GM12864 (cell line): ENCODE results near the gene RHBDL2.
A peak's percentile ranks its signal among the peaks of the same experiment; 100 is the strongest.
"Not testable (repeated sequence)": the region's sequence is repeated elsewhere in the genome, so short reads cannot be mapped to it uniquely, and the experiment has no call there.

Experiments
- DNase-seq: peaks from one replicate; pipeline ENCODE4 v3.0.0-alpha.2; 2011; ENCODE audit warnings: low read depth
- H3K4me3 ChIP-seq: 2 replicates; pipeline ENCODE4 v1.5.1; 2011; ENCODE audit warnings: mild to moderate bottlenecking, low read depth, low read length, control low read depth
- TF ChIP-seq, protein P1 (sequence below): IDR thresholded peaks from 2 replicates; pipeline ENCODE4 v1.5.1; 2011; ENCODE audit warnings: low read depth, mild to moderate bottlenecking, moderate library complexity, low read length, control low read depth, inconsistent platforms; ENCODE audit errors: missing control alignments

RHBDL2 gene, protein sequence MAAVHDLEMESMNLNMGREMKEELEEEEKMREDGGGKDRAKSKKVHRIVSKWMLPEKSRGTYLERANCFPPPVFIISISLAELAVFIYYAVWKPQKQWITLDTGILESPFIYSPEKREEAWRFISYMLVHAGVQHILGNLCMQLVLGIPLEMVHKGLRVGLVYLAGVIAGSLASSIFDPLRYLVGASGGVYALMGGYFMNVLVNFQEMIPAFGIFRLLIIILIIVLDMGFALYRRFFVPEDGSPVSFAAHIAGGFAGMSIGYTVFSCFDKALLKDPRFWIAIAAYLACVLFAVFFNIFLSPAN

DNA sequence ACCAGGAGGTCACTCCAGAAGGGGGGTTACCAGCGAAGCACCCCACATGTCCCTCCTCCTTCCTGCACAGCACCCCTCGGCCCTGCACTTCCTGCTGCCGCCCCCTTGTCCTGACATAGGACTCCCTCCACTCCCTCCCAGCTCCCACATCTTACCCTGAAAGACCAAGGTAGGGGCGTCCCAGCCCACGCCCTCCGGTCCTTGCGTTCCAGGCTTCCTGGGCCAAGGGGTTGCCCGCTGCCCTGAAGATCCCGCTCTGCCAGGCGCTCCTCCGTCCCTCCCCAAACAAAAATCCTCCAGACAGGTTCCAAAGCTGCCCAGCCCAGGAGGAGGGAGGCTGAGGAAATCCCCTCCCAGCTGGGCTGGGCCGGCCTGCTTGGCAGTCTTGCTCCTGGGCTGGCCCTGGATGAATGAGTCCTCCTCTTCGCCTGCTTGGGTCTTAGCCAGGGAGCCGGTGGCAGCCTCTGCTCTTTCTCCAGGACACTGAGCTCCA, at the start of gene RHBDL2:
RHBDL2 (minus strand) TSS at position 304 of the 493 bp plus-strand sequence. CDS start 22,618 bp downstream, outside the sequence.
- DNase-seq, result no peak
- no peak within 1 kb of the TSS for H3K4me3 ChIP-seq
- TF ChIP-seq, protein P1, sequence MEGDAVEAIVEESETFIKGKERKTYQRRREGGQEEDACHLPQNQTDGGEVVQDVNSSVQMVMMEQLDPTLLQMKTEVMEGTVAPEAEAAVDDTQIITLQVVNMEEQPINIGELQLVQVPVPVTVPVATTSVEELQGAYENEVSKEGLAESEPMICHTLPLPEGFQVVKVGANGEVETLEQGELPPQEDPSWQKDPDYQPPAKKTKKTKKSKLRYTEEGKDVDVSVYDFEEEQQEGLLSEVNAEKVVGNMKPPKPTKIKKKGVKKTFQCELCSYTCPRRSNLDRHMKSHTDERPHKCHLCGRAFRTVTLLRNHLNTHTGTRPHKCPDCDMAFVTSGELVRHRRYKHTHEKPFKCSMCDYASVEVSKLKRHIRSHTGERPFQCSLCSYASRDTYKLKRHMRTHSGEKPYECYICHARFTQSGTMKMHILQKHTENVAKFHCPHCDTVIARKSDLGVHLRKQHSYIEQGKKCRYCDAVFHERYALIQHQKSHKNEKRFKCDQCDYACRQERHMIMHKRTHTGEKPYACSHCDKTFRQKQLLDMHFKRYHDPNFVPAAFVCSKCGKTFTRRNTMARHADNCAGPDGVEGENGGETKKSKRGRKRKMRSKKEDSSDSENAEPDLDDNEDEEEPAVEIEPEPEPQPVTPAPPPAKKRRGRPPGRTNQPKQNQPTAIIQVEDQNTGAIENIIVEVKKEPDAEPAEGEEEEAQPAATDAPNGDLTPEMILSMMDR, result no peak

DNA sequence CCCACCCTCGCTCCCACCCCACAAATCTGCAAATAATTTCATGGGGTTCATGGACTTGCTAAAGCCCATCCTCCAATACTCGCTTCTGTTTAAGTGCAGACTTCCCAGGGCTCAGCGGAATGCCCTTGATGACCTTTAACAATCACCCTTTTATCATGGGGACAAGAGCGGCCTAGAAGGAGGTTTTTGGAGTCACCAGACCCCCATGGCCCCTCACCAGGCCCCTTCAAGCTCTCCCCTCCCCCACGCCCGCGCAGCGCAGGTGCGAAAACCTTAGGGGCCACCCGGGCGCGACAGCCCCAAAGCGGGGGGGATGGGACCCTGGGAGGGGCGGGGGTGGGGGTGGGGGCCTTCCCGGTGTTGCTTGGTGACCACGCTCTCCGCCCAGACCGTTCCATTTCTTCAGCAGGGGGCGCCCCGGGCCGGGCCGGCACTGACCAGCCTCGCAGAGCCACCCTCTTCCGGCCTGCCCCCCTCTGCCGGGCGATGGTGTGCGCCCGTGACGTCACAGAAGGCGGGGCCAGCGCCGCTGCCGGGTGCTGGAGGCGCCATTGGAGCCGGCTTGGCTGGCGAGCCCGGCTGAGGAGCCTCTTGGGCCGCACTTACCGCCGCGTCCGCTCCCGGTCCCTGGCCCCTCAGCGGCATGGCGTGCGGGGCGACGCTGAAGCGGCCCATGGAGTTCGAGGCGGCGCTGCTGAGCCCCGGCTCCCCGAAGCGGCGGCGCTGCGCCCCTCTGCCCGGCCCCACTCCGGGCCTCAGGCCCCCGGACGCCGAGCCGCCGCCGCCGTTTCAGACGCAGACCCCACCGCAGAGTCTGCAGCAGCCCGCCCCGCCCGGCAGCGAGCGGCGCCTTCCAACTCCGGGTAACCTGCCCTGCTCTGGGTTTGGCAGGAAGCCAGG, 49.4 kb upstream of the RHBDL2 start, which contains the start of gene AKIRIN1:
AKIRIN1 (plus strand) TSS at position 539 of the 900 bp plus-strand sequence; CDS start at position 644, 105 bp downstream.
- H3K4me3 ChIP-seq, result peak within 1 kb of the TSS; percentile 89
- DNase-seq, result peak; percentile 86
- TF ChIP-seq, protein P1, result no peak

DNA sequence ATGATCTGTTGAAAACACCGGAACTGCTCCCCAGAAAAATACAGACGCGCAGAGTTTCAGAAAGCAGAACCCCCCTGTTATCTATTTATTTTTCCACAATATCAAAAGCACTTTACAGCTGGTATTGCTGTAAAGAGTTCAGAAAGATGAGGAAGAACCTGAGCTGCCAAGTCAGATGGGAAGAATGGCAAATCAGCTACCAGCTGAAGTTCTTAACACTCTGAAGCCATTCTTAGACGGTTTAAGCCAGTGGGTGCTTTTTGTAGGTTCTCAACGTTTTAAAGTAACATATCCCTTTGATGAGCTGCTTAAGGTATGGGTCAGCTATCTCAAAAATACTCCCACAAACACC, 48.7 kb upstream of the RHBDL2 start:
- no peak for DNase-seq

DNA sequence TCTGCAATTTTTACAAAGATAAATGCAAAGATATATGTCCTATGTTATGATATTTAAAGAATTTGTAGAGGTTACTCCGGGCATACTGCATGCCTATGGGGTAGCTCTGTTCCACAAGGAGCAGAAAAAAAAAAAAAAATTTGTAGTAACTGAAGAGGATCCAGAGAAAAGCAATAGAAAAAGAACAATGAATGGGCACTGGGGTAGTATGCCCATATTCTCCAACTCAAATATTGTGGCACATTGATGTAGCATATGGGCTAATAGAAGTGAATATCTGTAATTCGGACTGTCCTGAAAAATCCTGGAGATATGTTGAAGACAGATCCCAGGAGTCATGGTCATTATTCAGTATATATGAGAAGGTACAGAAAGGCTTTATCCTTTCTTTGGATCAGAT, 48.3 kb upstream of the RHBDL2 start:
- TF ChIP-seq, protein P1, result no peak
- DNase-seq, result no peak
- H3K4me3 ChIP-seq, result no peak overlapping the region

More for the DNA sequence above, 48.7 kb upstream of the RHBDL2 start:
- TF ChIP-seq, protein P1, result no peak
- peak overlapping the region; percentile 63; the same call in 1 of the 2 replicates for H3K4me3 ChIP-seq

DNA sequence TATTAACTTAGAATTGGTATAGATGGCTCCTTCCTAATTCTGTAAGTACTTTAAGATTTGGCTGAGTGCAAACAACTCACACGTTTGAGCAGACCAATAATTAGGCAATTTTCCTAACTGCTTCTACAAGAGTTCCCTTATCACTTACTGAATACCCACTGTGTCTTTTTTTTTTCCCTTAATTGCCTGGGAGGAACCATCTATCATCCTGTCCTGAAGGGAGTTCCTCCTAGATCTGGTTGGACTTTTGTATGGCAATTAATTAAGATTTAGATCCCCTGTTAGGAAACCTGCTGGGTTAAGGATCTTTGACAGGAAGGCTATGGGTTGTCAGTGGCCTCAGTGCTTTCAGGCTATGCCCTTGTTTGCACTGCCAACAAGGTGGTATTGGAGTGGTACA, 37.8 kb upstream of the RHBDL2 start:
- DNase-seq, H3K4me3 ChIP-seq: not testable (repeated sequence)

DNA sequence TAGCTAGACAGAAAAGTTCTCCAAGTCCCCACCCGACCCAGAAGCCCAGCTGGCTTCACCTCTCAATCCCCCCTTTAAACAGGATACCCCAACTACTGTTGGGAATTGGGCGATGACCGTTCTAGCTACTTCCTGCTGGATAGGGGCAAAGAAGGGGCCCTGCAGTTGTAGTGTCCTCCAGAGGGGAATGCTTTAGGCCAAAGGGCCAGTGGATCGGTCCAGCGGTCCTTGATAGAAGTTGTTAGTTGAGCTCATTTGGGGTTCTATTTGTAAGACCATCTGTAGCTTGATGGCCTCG, 36.6 kb upstream of the RHBDL2 start:
- DNase-seq, H3K4me3 ChIP-seq: not testable (repeated sequence)

DNA sequence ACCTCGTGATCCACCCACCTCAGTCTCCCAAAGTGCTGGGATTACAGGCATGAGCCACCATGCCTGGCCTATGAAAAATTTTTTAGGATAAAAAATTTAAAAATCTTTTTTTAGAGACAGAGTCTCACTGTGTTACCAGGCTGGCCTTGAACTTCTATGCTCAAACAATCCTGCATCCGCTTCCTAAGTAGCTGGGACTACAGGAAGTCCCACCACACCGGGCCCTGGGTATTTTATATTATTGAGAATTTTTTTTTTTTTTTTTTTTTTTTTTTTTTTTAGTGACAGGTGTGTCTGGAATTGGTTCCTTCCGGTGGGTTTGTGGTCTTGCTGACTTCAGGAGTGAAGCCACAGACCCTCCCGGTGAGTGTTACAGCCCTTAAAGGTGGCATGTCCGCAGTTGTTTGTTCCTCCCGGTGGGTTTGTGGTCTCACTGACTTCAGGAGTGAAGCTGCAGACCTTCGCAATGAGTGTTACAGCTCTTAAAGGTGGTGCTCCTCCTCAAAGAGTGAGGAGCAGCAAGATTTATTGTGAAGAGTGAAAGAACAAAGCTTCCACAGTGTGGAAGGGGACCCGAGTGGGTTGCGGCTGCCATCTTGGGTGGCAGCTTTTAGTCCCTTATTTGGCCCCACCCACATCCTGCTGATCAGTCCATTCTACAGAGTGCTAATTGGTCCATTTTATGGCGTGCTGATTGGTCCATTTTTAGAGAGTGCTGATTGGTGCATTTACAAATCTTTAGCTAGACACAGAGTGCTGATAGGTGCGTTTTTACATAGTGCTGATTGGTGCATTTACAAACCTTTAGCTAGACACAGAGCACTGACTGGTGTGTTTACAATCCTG, 36.0 kb upstream of the RHBDL2 start:
- DNase-seq, H3K4me3 ChIP-seq: not testable (repeated sequence)
